ENCODE results near the gene FAM186B.

GRCh38 chr12:49642370-49642802 is 36.9 kb upstream of the FAM186B start:
- TF ChIP-seq, protein P1, sequence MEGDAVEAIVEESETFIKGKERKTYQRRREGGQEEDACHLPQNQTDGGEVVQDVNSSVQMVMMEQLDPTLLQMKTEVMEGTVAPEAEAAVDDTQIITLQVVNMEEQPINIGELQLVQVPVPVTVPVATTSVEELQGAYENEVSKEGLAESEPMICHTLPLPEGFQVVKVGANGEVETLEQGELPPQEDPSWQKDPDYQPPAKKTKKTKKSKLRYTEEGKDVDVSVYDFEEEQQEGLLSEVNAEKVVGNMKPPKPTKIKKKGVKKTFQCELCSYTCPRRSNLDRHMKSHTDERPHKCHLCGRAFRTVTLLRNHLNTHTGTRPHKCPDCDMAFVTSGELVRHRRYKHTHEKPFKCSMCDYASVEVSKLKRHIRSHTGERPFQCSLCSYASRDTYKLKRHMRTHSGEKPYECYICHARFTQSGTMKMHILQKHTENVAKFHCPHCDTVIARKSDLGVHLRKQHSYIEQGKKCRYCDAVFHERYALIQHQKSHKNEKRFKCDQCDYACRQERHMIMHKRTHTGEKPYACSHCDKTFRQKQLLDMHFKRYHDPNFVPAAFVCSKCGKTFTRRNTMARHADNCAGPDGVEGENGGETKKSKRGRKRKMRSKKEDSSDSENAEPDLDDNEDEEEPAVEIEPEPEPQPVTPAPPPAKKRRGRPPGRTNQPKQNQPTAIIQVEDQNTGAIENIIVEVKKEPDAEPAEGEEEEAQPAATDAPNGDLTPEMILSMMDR (IDR thresholded peaks at IDR 0.05): no peak
- TF ChIP-seq POLR2A (IDR thresholded peaks at IDR 0.05): no peak
